Measurements from ENCODE around the gene STKLD1.

The STKLD1 gene

GRCh38 chr9:133374612-133375115 is 1.5 kb upstream of the STKLD1 start:
- POLR2A ChIA-PET: interaction anchor here (0.9 to 3.9 kb wide), 7 partner anchors 9 to 110 kb away, joined by 3 to 18 read pairs (median 3); partner anchors contain the start of genes MED22, RPL7A, SURF1 and SURF2
- H3K9me3 ChIP-seq (ENCODE audit: control insufficient read depth, insufficient read depth, low read depth, low read length): no peaks in the 10 kb centered on the region

GRCh38 chr9:133375116-133375723 is 946 bp upstream of the STKLD1 start:
- Histone ChIP-seq H3K36me3 (ENCODE audit: control insufficient read depth in 2 of 2, insufficient read depth in 1 of 2, low read length in 2 of 2) (peaks cover 7 to 32% of the 10 kb centered on the region in 2 experiments; a peak in 2 of 3 replicates), H3K9me3 (ENCODE audit: control insufficient read depth, insufficient read depth, low read depth, low read length) (no peaks in the 10 kb centered on the region), H3K4me3 (ENCODE audit: low read depth, low read length) (peak overlapping the region; percentile 57), H3K4me1 (ENCODE audit: control insufficient read depth, insufficient read depth, low read length) (peaks cover 5% of the 10 kb centered on the region), H3K27ac (ENCODE audit: extremely low read depth, low read depth, low read length) (peak overlapping the region; percentile 93)
- ChIA-PET CTCF (interaction anchor here (0.6 to 2.4 kb wide), 7 partner anchors 12 to 1361 kb away, joined by 3 to 7 read pairs (median 3); no protein-coding TSS in a partner anchor), POLR2A (interaction anchor here (0.9 to 3.9 kb wide), 8 partner anchors 10 to 110 kb away, joined by 3 to 18 read pairs (median 4); partner anchors contain the start of genes MED22, RPL7A, SURF1 and SURF2)
- TF ChIP-seq ZNF670 (tag by site-specific recombination; IDR thresholded peaks at IDR 0.05; ENCODE audit: low read depth) (no peak), ZNF138 (tag by site-specific recombination; IDR thresholded peaks at IDR 0.05; ENCODE audit: borderline replicate concordance) (no peak), ZNF785 (tag by site-specific recombination; IDR thresholded peaks at IDR 0.05) (no peak), BCL11A (tag by site-specific recombination; IDR thresholded peaks at IDR 0.05; ENCODE audit: low read depth) (no peak), SCRT1 (tag by site-specific recombination; IDR thresholded peaks at IDR 0.05; ENCODE audit: borderline replicate concordance) (0 out of 2 replicates have a peak, but pooled peaks have one; percentile 39), ZNF19 (tag by site-specific recombination; IDR thresholded peaks at IDR 0.05; ENCODE audit: low read depth) (no peak), ZXDB (tag by site-specific recombination; IDR thresholded peaks at IDR 0.05) (no peak), ZFP37 (tag by site-specific recombination; IDR thresholded peaks at IDR 0.05) (no peak), ZNF114 (tag by site-specific recombination; IDR thresholded peaks at IDR 0.05) (no peak), GLIS1 (tag by site-specific recombination; IDR thresholded peaks at IDR 0.05) (no peak), KLF9 (tag by site-specific recombination; IDR thresholded peaks at IDR 0.05; ENCODE audit: low read depth) (no peak), ZNF701 (tag by site-specific recombination; IDR thresholded peaks at IDR 0.05) (no peak), KLF7 (tag by site-specific recombination; IDR thresholded peaks at IDR 0.05; ENCODE audit: borderline replicate concordance) (no peak), ZNF214 (tag by site-specific recombination; IDR thresholded peaks at IDR 0.05; ENCODE audit: borderline replicate concordance) (no peak), ZFP69B (tag by site-specific recombination; IDR thresholded peaks at IDR 0.05) (no peak), ZNF394 (tag by site-specific recombination; IDR thresholded peaks at IDR 0.05; ENCODE audit: borderline replicate concordance) (no peak), ZNF600 (tag by site-specific recombination; IDR thresholded peaks at IDR 0.05) (peak; percentile 91), ZNF48 (tag by site-specific recombination; IDR thresholded peaks at IDR 0.05) (no peak), OVOL3 (tag by site-specific recombination; IDR thresholded peaks at IDR 0.05) (no peak), ZNF555 (tag by site-specific recombination; conservative IDR thresholded peaks at IDR 0.05) (no peak), ZSCAN5A (tag by site-specific recombination; IDR thresholded peaks at IDR 0.05) (no peak), ZNF350 (tag by site-specific recombination; IDR thresholded peaks at IDR 0.05) (no peak), ZNF148 (tag by site-specific recombination; IDR thresholded peaks at IDR 0.05; ENCODE audit: borderline replicate concordance) (no peak), ZBTB8A (tag by site-specific recombination; IDR thresholded peaks at IDR 0.05) (no peak), EGR2 (tag by site-specific recombination; IDR thresholded peaks at IDR 0.05; ENCODE audit: low read depth) (no peak), ZNF341 (tag by site-specific recombination; IDR thresholded peaks at IDR 0.05; ENCODE audit: low read depth) (no peak), ZNF529 (tag by site-specific recombination; IDR thresholded peaks at IDR 0.05; ENCODE audit: insufficient replicate concordance) (no peak), ZSCAN4 (tag by site-specific recombination; IDR thresholded peaks at IDR 0.05) (no peak)

More at GRCh38 chr9:133374612-133375115, 1.5 kb upstream of the STKLD1 start:
- CTCF ChIA-PET: interaction anchor here (0.6 to 2.4 kb wide), 9 partner anchors 11 to 1362 kb away, joined by 3 to 8 read pairs (median 3); partner anchors contain the start of genes SURF1 and SURF2
- H3K4me3 ChIP-seq (ENCODE audit: low read depth, low read length): peak overlapping the region; percentile 57
- H3K36me3 ChIP-seq (ENCODE audit: control insufficient read depth in 2 of 2, insufficient read depth in 1 of 2, low read length in 2 of 2): peaks cover 7 to 38% of the 10 kb centered on the region in 2 experiments; a peak in 2 of 3 replicates
- H3K4me1 ChIP-seq (ENCODE audit: control insufficient read depth, insufficient read depth, low read length): peaks cover 5% of the 10 kb centered on the region
- H3K27ac ChIP-seq (ENCODE audit: extremely low read depth, low read depth, low read length): no peak overlapping the region
- TF ChIP-seq ZNF19 (tag by site-specific recombination; IDR thresholded peaks at IDR 0.05; ENCODE audit: low read depth): no peak
- 0 out of 2 replicates have a peak, but pooled peaks have one; percentile 24 for TF ChIP-seq ZNF664 (tag by site-specific recombination; IDR thresholded peaks at IDR 0.05)
- no peak for TF ChIP-seq PRDM1 (tag by site-specific recombination; IDR thresholded peaks at IDR 0.05)
- TF ChIP-seq GLIS1 (tag by site-specific recombination; IDR thresholded peaks at IDR 0.05): peak; percentile 40; the same call in 1 of the 2 replicates
- no peak for TF ChIP-seq ZNF138 (tag by site-specific recombination; IDR thresholded peaks at IDR 0.05; ENCODE audit: borderline replicate concordance)
- peak; percentile 38; the same call in 1 of the 2 replicates for TF ChIP-seq ZEB2 (tag by site-specific recombination; IDR thresholded peaks at IDR 0.05)
